ENCODE measurements around the gene EFCAB10.

GRCh38 chr7:105594034-105594433 is 12.7 kb upstream of the EFCAB10 start:
- TF ChIP-seq USF1 (CRISPR knock-in tag; IDR thresholded peaks at IDR 0.05): no peak
- TF ChIP-seq CTCF (IDR thresholded peaks at IDR 0.05): no peak
- no peak for TF ChIP-seq TP53 (CRISPR knock-in tag; IDR thresholded peaks at IDR 0.05)
- TF ChIP-seq JUN (CRISPR knock-in tag; IDR thresholded peaks at IDR 0.05): no peak
- TF ChIP-seq TCF7 (CRISPR knock-in tag; IDR thresholded peaks at IDR 0.05; ENCODE audit: low read depth): no peak
- no peak for TF ChIP-seq PRDM15 (CRISPR knock-in tag; IDR thresholded peaks at IDR 0.05)
- no peak for TF ChIP-seq RELA (CRISPR knock-in tag; IDR thresholded peaks at IDR 0.05; ENCODE audit: borderline replicate concordance)
- TF ChIP-seq CBFB (CRISPR knock-in tag; IDR thresholded peaks at IDR 0.05; ENCODE audit: low read depth): no peak
- TF ChIP-seq, protein P1, sequence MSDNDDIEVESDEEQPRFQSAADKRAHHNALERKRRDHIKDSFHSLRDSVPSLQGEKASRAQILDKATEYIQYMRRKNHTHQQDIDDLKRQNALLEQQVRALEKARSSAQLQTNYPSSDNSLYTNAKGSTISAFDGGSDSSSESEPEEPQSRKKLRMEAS (CRISPR knock-in tag; IDR thresholded peaks at IDR 0.05): no peak
- no peak for TF ChIP-seq ATF2 (CRISPR knock-in tag; IDR thresholded peaks at IDR 0.05; ENCODE audit: borderline replicate concordance, low read depth)

Measured in WTC11 (cell line).